Neural cell (in vitro differentiated cells): Measurements from ENCODE around the gene TGIF2. TPM values are rescaled to one million over a fixed set of nuclear protein-coding genes. Genes with fewer than 3 reads are reported as not detected.

Experiments
- H2AFZ ChIP-seq: fragments of 200-600, 300-800 bp; sonication (generic), shearing (Covaris generic); 2 replicates; pipeline ENCODE4 v1.6.0; 2014; ENCODE audit warnings: low read depth, mild to moderate bottlenecking, antibody characterized with exemption, low read length, moderate library complexity
- H3F3A ChIP-seq: fragments of 200-600 bp; shearing (Covaris generic); 2 replicates; pipeline ENCODE4 v1.6.1; 2016; ENCODE audit warnings: mild to moderate bottlenecking, moderate library complexity, mixed read lengths, antibody characterized with exemption, low read length; ENCODE audit not compliant: insufficient read depth, poor library complexity, severe bottlenecking
- H3K27ac ChIP-seq: fragments of 200-600, 300-800 bp; sonication (generic), shearing (Covaris generic); 2 replicates; pipeline ENCODE4 v1.5.1; 2014; ENCODE audit warnings: mild to moderate bottlenecking, low read length, moderate library complexity
- H3K27me3 ChIP-seq: fragments of 300-800, 200-600 bp; sonication (generic), shearing (Covaris generic); 2 replicates; pipeline ENCODE4 v1.6.0; 2014; ENCODE audit warnings: mild to moderate bottlenecking, low read depth, low read length, moderate library complexity; ENCODE audit not compliant: insufficient read depth
- H3K36me3 ChIP-seq: fragments of 300-800, 200-600 bp; sonication (generic), shearing (Covaris generic); 2 replicates; pipeline ENCODE4 v1.5.1; 2014; ENCODE audit warnings: mild to moderate bottlenecking, antibody characterized with exemption, low read length, moderate library complexity; ENCODE audit not compliant: insufficient read depth
- H3K4me2 ChIP-seq: fragments of 300-800, 200-600 bp; sonication (generic), shearing (Covaris generic); 2 replicates; pipeline ENCODE4 v1.6.0; 2014; ENCODE audit warnings: mild to moderate bottlenecking, low read length
- H3K4me3 ChIP-seq: fragments of 300-800, 200-600 bp; sonication (generic), shearing (Covaris generic); 2 replicates; pipeline ENCODE4 v1.5.1; 2014; ENCODE audit warnings: mild to moderate bottlenecking, low read length, moderate library complexity
- H3K79me2 ChIP-seq: fragments of 200-600 bp; shearing (Covaris generic); replicated peaks from 2 replicates; pipeline ENCODE4 v1.6.0; 2014; ENCODE audit warnings: mild to moderate bottlenecking, low read length, moderate library complexity; ENCODE audit not compliant: insufficient read depth
- H3K9ac ChIP-seq: fragments of 300-800, 200-600 bp; sonication (generic), shearing (Covaris generic); 2 replicates; pipeline ENCODE4 v1.6.1; 2016; ENCODE audit warnings: mild to moderate bottlenecking, low read length, mixed read lengths
- H3K9me2 ChIP-seq: fragments of 200-600 bp; shearing (Covaris generic); 2 replicates; pipeline ENCODE4 v1.6.1; 2016; ENCODE audit warnings: mild to moderate bottlenecking, low read length, mixed read lengths; ENCODE audit not compliant: insufficient read depth
- H3K9me3 ChIP-seq: fragments of 200-600, 300-800 bp; sonication (generic), shearing (Covaris generic); 2 replicates; pipeline ENCODE4 v1.6.1; 2016; ENCODE audit warnings: mild to moderate bottlenecking, mixed run types, low read length, moderate library complexity, mixed read lengths
- H4K20me1 ChIP-seq: fragments of 200-600 bp; shearing (Covaris generic); 2 replicates; pipeline ENCODE4 v1.6.1; 2016; ENCODE audit warnings: mild to moderate bottlenecking, mixed run types; ENCODE audit not compliant: insufficient read depth
- CTCF ChIP-seq: fragments of 450-650 bp; IDR thresholded peaks from 2 replicates; pipeline ENCODE4 v1.5.1; 2014; ENCODE audit warnings: antibody characterized with exemption, mild to moderate bottlenecking, moderate library complexity; ENCODE audit not compliant: poor library complexity, severe bottlenecking
- EP300 ChIP-seq: fragments of 450-650 bp; conservative IDR thresholded peaks from 2 replicates; pipeline ENCODE4 v1.6.1; 2014; ENCODE audit warnings: antibody characterized with exemption, mild to moderate bottlenecking, moderate library complexity; ENCODE audit not compliant: poor library complexity, severe bottlenecking
- EZH2 ChIP-seq: fragments of 200-600, 300-800 bp; shearing (Covaris generic), sonication (generic); IDR thresholded peaks from 2 replicates; pipeline ENCODE4 v1.6.1; 2014; ENCODE audit warnings: antibody characterized with exemption, low read length, borderline replicate concordance, mild to moderate bottlenecking; ENCODE audit not compliant: insufficient read depth, poor library complexity, severe bottlenecking
- MXI1 ChIP-seq: fragments of 450-650 bp; conservative IDR thresholded peaks from 2 replicates; pipeline ENCODE4 v1.6.1; 2014; ENCODE audit warnings: antibody characterized with exemption, mild to moderate bottlenecking; ENCODE audit not compliant: poor library complexity, severe bottlenecking
- POLR2AphosphoS5 ChIP-seq: IDR thresholded peaks from 2 replicates; pipeline ENCODE4 v1.6.1; 2012
- RAD21 ChIP-seq: fragments of 450-650 bp; conservative IDR thresholded peaks from 2 replicates; pipeline ENCODE4 v1.6.1; 2014; ENCODE audit warnings: antibody characterized with exemption, mild to moderate bottlenecking, moderate library complexity
- SMC3 ChIP-seq: fragments of 450-650 bp; conservative IDR thresholded peaks from 2 replicates; pipeline ENCODE4 v1.6.1; 2014; ENCODE audit warnings: antibody characterized with exemption, mild to moderate bottlenecking, moderate library complexity; ENCODE audit not compliant: poor library complexity
- TAF1 ChIP-seq: IDR thresholded peaks from 2 replicates; pipeline ENCODE4 v1.6.1; 2012; ENCODE audit warnings: low read depth
- polyA plus RNA-seq: library from polyadenylated mRNA; depleted of rRNA; stranded (reverse); fragments of >200 nt; gene quantifications from 2 replicates; pipeline ENCODE4 v1.2.3, GENCODE V29; 2014
- TF ChIP-seq, protein P1 (sequence below): IDR thresholded peaks from 2 replicates; pipeline ENCODE4 v1.6.1; 2012; ENCODE audit warnings: borderline replicate concordance

Gene TGIF2
- polyA plus RNA-seq, 1 donor from 2014 or later: 3.3 TPM

DNA sequence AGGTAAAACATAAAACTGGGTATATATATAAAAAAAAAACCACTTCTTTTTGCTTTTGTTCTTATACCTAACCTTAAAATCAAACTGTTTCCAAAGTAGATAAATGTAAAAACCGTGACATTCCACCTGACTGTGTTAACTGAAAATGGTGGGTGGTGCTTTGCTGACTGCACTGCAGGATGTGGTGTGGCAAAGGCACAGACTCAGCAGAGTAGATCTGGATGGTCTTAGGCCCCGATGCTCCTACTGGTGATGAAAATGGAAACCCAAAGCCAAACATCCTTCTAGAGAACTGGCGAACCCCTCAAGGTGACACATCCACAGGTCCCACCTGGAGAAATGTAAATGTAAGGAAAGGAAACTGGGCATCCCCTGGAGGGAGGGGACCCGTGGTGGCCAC lies 8.9 kb downstream of the TGIF2 start:
- Histone ChIP-seq H3K79me2 (no peaks in the 10 kb centered on the region), H3K4me3 (no peak overlapping the region), H4K20me1 (no peaks in the 10 kb centered on the region), H3F3A (no peaks in the 10 kb centered on the region), H3K9me3 (no peaks in the 10 kb centered on the region), H3K9me2 (no peaks in the 10 kb centered on the region), H3K27ac (no peak overlapping the region), H3K36me3 (no peaks in the 10 kb centered on the region), H3K4me2 (no peak overlapping the region), H3K9ac (no peak overlapping the region), H3K27me3 (no peaks in the 10 kb centered on the region), H2AFZ (no peak overlapping the region)
- TF ChIP-seq MXI1 (no peak), EZH2 (no peak), CTCF (no peak), TAF1 (no peak), SMC3 (no peak), POLR2AphosphoS5 (no peak), EP300 (no peak), RAD21 (no peak)
- TF ChIP-seq, protein P1, sequence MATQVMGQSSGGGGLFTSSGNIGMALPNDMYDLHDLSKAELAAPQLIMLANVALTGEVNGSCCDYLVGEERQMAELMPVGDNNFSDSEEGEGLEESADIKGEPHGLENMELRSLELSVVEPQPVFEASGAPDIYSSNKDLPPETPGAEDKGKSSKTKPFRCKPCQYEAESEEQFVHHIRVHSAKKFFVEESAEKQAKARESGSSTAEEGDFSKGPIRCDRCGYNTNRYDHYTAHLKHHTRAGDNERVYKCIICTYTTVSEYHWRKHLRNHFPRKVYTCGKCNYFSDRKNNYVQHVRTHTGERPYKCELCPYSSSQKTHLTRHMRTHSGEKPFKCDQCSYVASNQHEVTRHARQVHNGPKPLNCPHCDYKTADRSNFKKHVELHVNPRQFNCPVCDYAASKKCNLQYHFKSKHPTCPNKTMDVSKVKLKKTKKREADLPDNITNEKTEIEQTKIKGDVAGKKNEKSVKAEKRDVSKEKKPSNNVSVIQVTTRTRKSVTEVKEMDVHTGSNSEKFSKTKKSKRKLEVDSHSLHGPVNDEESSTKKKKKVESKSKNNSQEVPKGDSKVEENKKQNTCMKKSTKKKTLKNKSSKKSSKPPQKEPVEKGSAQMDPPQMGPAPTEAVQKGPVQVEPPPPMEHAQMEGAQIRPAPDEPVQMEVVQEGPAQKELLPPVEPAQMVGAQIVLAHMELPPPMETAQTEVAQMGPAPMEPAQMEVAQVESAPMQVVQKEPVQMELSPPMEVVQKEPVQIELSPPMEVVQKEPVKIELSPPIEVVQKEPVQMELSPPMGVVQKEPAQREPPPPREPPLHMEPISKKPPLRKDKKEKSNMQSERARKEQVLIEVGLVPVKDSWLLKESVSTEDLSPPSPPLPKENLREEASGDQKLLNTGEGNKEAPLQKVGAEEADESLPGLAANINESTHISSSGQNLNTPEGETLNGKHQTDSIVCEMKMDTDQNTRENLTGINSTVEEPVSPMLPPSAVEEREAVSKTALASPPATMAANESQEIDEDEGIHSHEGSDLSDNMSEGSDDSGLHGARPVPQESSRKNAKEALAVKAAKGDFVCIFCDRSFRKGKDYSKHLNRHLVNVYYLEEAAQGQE: no peak

- Histone ChIP-seq H3K27me3 (no peaks in the 10 kb centered on the region), H3F3A (no peaks in the 10 kb centered on the region), H3K79me2 (no peaks in the 10 kb centered on the region), H3K9me3 (no peaks in the 10 kb centered on the region), H3K27ac (no peak overlapping the region), H3K9me2 (no peaks in the 10 kb centered on the region), H3K4me2 (no peak overlapping the region), H3K9ac (no peak overlapping the region), H2AFZ (no peak overlapping the region), H3K4me3 (no peak overlapping the region), H4K20me1 (no peaks in the 10 kb centered on the region), H3K36me3 (no peaks in the 10 kb centered on the region)
- TF ChIP-seq CTCF: no peak
- no peak for TF ChIP-seq MXI1
- no peak for TF ChIP-seq TAF1
- TF ChIP-seq POLR2AphosphoS5: no peak
- no peak for TF ChIP-seq EP300
- TF ChIP-seq RAD21: no peak
Observed at GRCh38 chr20:36582821-36583220, 9.4 kb downstream of the TGIF2 start.
